ENCODE results near the gene MTPN. TPM values are rescaled to one million over a fixed set of nuclear protein-coding genes. Genes with fewer than 3 reads are reported as not detected.

MTPN gene
- total RNA-seq, 1 donor from 2014 or later = 170 TPM

- no peaks in the 10 kb centered on the region for H3K4me1 Mint-ChIP-seq
- H3K27ac Mint-ChIP-seq = no peak overlapping the region
- H3K79me2 ChIP-seq (ENCODE audit: low read depth) = peaks cover 93% of the 10 kb centered on the region
Observed at GRCh38 chr7:135966341-135967043, 10.7 kb downstream of the MTPN start.

GRCh38 chr7:135965602-135966001 is 11.6 kb downstream of the MTPN start:
- H4K20me1 ChIP-seq (ENCODE audit: low read depth) = peaks cover 53% of the 10 kb centered on the region
- H2AFZ ChIP-seq (replicated peaks) = no peak overlapping the region
- no peaks in the 10 kb centered on the region for H3K27me3 ChIP-seq
- H3K9me3 Mint-ChIP-seq = no peaks in the 10 kb centered on the region
- no peaks in the 10 kb centered on the region for H3K4me1 ChIP-seq
- no peaks in the 10 kb centered on the region for H3K36me3 ChIP-seq
- H3K27ac ChIP-seq = no peak overlapping the region
- peaks cover 93% of the 10 kb centered on the region for H3K79me2 ChIP-seq (ENCODE audit: low read depth)
- H3K9me3 ChIP-seq (ENCODE audit: low read depth) = no peaks in the 10 kb centered on the region
- no peak overlapping the region for H3K4me3 Mint-ChIP-seq
- H3K9ac ChIP-seq = no peak overlapping the region
- H3F3A ChIP-seq (ENCODE audit: low read depth) = no peaks in the 10 kb centered on the region
- no peak for DNase-seq (ENCODE audit: low spot score)
- H3K4me3 ChIP-seq = no peak overlapping the region
- no peaks in the 10 kb centered on the region for H3K27me3 Mint-ChIP-seq (ENCODE audit: insufficient read depth, low read depth)
- TF ChIP-seq, protein P1, sequence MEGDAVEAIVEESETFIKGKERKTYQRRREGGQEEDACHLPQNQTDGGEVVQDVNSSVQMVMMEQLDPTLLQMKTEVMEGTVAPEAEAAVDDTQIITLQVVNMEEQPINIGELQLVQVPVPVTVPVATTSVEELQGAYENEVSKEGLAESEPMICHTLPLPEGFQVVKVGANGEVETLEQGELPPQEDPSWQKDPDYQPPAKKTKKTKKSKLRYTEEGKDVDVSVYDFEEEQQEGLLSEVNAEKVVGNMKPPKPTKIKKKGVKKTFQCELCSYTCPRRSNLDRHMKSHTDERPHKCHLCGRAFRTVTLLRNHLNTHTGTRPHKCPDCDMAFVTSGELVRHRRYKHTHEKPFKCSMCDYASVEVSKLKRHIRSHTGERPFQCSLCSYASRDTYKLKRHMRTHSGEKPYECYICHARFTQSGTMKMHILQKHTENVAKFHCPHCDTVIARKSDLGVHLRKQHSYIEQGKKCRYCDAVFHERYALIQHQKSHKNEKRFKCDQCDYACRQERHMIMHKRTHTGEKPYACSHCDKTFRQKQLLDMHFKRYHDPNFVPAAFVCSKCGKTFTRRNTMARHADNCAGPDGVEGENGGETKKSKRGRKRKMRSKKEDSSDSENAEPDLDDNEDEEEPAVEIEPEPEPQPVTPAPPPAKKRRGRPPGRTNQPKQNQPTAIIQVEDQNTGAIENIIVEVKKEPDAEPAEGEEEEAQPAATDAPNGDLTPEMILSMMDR (IDR thresholded peaks at IDR 0.05) = no peak
- no peak for TF ChIP-seq EZH2 (IDR thresholded peaks at IDR 0.05)
- TF ChIP-seq EZH2phosphoT487 (IDR thresholded peaks at IDR 0.05) = no peak
- no peak overlapping the region for H3K4me2 ChIP-seq
- no peaks in the 10 kb centered on the region for H3K36me3 Mint-ChIP-seq
- no peak overlapping the region for H3K27ac Mint-ChIP-seq
- H3K4me1 Mint-ChIP-seq = no peaks in the 10 kb centered on the region

More at GRCh38 chr7:135966341-135967043, 10.7 kb downstream of the MTPN start:
- Histone ChIP-seq H3K4me2 (no peak overlapping the region), H3K27me3 (no peaks in the 10 kb centered on the region), H3K36me3 (no peaks in the 10 kb centered on the region), H3F3A (ENCODE audit: low read depth) (no peaks in the 10 kb centered on the region), H3K9ac (no peak overlapping the region), H3K9me3 (ENCODE audit: low read depth) (no peaks in the 10 kb centered on the region), H3K4me3 (no peak overlapping the region), H4K20me1 (ENCODE audit: low read depth) (peaks cover 60% of the 10 kb centered on the region), H3K4me1 (no peaks in the 10 kb centered on the region), H3K27ac (no peak overlapping the region), H2AFZ (replicated peaks) (no peak overlapping the region)
- Mint-ChIP-seq H3K27me3 (ENCODE audit: insufficient read depth, low read depth) (no peaks in the 10 kb centered on the region), H3K36me3 (no peaks in the 10 kb centered on the region), H3K4me3 (no peak overlapping the region), H3K9me3 (no peaks in the 10 kb centered on the region)
- TF ChIP-seq EZH2 (IDR thresholded peaks at IDR 0.05) (no peak), EZH2phosphoT487 (IDR thresholded peaks at IDR 0.05) (no peak)
- TF ChIP-seq, protein P1 (IDR thresholded peaks at IDR 0.05) = no peak
- DNase-seq (ENCODE audit: low spot score) = no peak

DNA sequence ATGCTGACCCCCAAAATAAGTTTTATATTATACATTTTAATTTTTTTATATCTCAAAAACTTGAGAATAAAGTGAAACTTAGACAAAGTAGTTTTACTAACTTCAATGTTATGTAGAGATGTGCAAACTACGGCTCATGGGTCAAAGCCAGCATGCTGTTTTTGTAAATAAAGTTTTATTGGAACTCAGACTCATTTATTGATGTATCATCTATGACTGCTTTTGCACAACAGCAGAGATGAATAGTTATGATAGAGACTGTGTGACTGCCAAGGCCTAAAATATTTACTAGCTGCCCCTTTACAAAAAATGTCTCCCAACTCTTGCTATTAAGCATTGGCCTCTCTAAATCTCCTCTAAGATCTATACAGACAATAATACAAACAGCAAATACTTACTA is 12.4 kb downstream of the MTPN start:
- no peak overlapping the region for H2AFZ ChIP-seq (replicated peaks)
- Mint-ChIP-seq H3K4me3 (no peak overlapping the region), H3K27me3 (ENCODE audit: insufficient read depth, low read depth) (no peaks in the 10 kb centered on the region), H3K9me3 (no peaks in the 10 kb centered on the region), H3K27ac (no peak overlapping the region), H3K4me1 (no peaks in the 10 kb centered on the region), H3K36me3 (no peaks in the 10 kb centered on the region)
- no peaks in the 10 kb centered on the region for H3K4me1 ChIP-seq
- H3F3A ChIP-seq (ENCODE audit: low read depth) = no peaks in the 10 kb centered on the region
- H3K9ac ChIP-seq = no peak overlapping the region
- H3K27me3 ChIP-seq = no peaks in the 10 kb centered on the region
- peaks cover 94% of the 10 kb centered on the region for H3K79me2 ChIP-seq (ENCODE audit: low read depth)
- H3K4me2 ChIP-seq = no peak overlapping the region
- H3K9me3 ChIP-seq (ENCODE audit: low read depth) = no peaks in the 10 kb centered on the region
- no peaks in the 10 kb centered on the region for H3K36me3 ChIP-seq
- no peak for DNase-seq (ENCODE audit: low spot score)
- peaks cover 50% of the 10 kb centered on the region for H4K20me1 ChIP-seq (ENCODE audit: low read depth)
- no peak overlapping the region for H3K4me3 ChIP-seq
- TF ChIP-seq, protein P1 (IDR thresholded peaks at IDR 0.05) = no peak
- TF ChIP-seq EZH2phosphoT487 (IDR thresholded peaks at IDR 0.05) = no peak
- no peak overlapping the region for H3K27ac ChIP-seq

Measured in neural progenitor cell (in vitro differentiated cells).